K562 (cell line): ENCODE results near the gene HTR1A. TPM values are rescaled to one million over a fixed set of nuclear protein-coding genes. Genes with fewer than 3 reads are reported as not detected.

Source experiments
- ATAC-seq: fragments of 200-7000 bp; cut with Tn5 transposase; 3 replicates; pipeline ENCODE4 v1.9.1; 2020; ENCODE audit warnings: moderate library complexity
- BruUV-seq: library from RNA; stranded (reverse); fragments of 400-500 nt; replicated peaks from 2 replicates; lab custom pipeline; 2021; lab: Mats Ljungman, UMichigan
- CTCF ChIA-PET: fragments of 300-600 bp; formaldehyde crosslinking; extraction: SDS; loops from one replicate; lab custom pipeline; 2021; ENCODE audit warnings: low intra/inter-chr PET ratio; lab: Yijun Ruan, JAX
- POLR2A ChIA-PET: fragments of 300-600, 350-650 bp; sonication (Branson Sonifier 250); formaldehyde crosslinking; extraction: SDS; loops from one replicate; lab custom pipeline; 2021; ENCODE audit warnings: antibody characterized with exemption, inconsistent platforms; lab: Yijun Ruan, JAX
- DNase-seq, 4 experiments: peaks; one replicate each; pipeline versions ENCODE4 v3.0.0 to v3.0.0-alpha.2; 2011 to 2018; ENCODE audit warnings: low spot score in 3 of 4, mixed read lengths in 3 of 4; ENCODE audit errors: extremely low read depth in 1 of 4
- FAIRE-seq: peaks from 2 replicates; lab custom pipeline; 2011; peaks lifted over from hg19 to GRCh38; lab: Jason Lieb, UNC
- H2AFZ ChIP-seq: 2 replicates; pipeline ENCODE4 v1.6.0; 2011; ENCODE audit warnings: low read depth, low read length, control low read depth, inconsistent platforms
- H3K27ac ChIP-seq: fragments of 200-600 bp; 3 replicates; pipeline ENCODE4 v1.8.0; 2011; ENCODE audit warnings: low read depth, mild to moderate bottlenecking, control low read depth, inconsistent platforms, low read length, moderate library complexity, mixed read lengths; ENCODE audit errors: extremely low read depth
- H3K27me3 ChIP-seq, 2 experiments: fragments of 300-600 bp in 1 of 2; 2 replicates in 1 of 2; 3 replicates in 1 of 2; pipeline versions ENCODE4 v1.6.0 to v1.8.0; 2011; ENCODE audit warnings: inconsistent platforms in 2 of 2, low read length in 2 of 2, mild to moderate bottlenecking in 1 of 2, mixed read lengths in 1 of 2, moderate library complexity in 1 of 2; ENCODE audit not compliant: control insufficient read depth in 2 of 2, insufficient read depth in 2 of 2
- H3K36me3 ChIP-seq: fragments of 300-600 bp; 3 replicates; pipeline ENCODE4 v1.8.0; 2011; ENCODE audit warnings: mild to moderate bottlenecking, low read length, inconsistent platforms; ENCODE audit not compliant: control insufficient read depth, insufficient read depth
- H3K4me1 ChIP-seq, 2 experiments: fragments of 200-600 bp in 1 of 2; replicated peaks in 1 of 2; 2 replicates in 1 of 2; 3 replicates in 1 of 2; pipeline versions ENCODE4 v1.5.1 to v1.8.0; 2011; ENCODE audit warnings: inconsistent platforms in 2 of 2, low read length in 2 of 2, mild to moderate bottlenecking in 1 of 2, mixed read lengths in 1 of 2, moderate library complexity in 1 of 2; ENCODE audit not compliant: control insufficient read depth in 2 of 2, insufficient read depth in 2 of 2
- H3K4me2 ChIP-seq: 2 replicates; pipeline ENCODE4 v1.6.1; 2011; ENCODE audit warnings: low read length, control low read depth, inconsistent platforms, mixed read lengths; ENCODE audit not compliant: insufficient read depth
- H3K4me3 ChIP-seq: fragments of 200-600 bp; sonication (generic), shearing (Covaris generic); 2 replicates; pipeline ENCODE4 v1.5.1; 2016; ENCODE audit warnings: control low read depth, inconsistent platforms
- H3K79me2 ChIP-seq: fragments of 200-600 bp; 3 replicates; pipeline ENCODE4 v1.8.0; 2011; ENCODE audit warnings: low read length, inconsistent platforms; ENCODE audit not compliant: control insufficient read depth, insufficient read depth
- H3K9ac ChIP-seq, 2 experiments: 2 replicates each; pipeline versions ENCODE4 v1.6.0 to v1.6.1; 2011; ENCODE audit warnings: low read depth in 2 of 2, low read length in 2 of 2, control low read depth in 1 of 2, inconsistent platforms in 1 of 2, mild to moderate bottlenecking in 1 of 2, mixed read lengths in 1 of 2; ENCODE audit not compliant: insufficient read depth in 1 of 2
- H3K9me1 ChIP-seq: one replicate; pipeline ENCODE4 v1.6.0; 2011; ENCODE audit warnings: inconsistent platforms, mild to moderate bottlenecking, low read length, moderate library complexity; ENCODE audit not compliant: control insufficient read depth, insufficient read depth
- H3K9me3 ChIP-seq: replicated peaks from 2 replicates; pipeline ENCODE4 v1.5.1; 2011; ENCODE audit warnings: low read depth, low read length, inconsistent platforms; ENCODE audit not compliant: control insufficient read depth, insufficient read depth
- H4K20me1 ChIP-seq: replicated peaks from 2 replicates; pipeline ENCODE4 v1.6.1; 2011; ENCODE audit warnings: low read length, inconsistent platforms, mixed read lengths; ENCODE audit not compliant: control insufficient read depth, insufficient read depth
- HCFC1 ChIP-seq: IDR thresholded peaks from 2 replicates; pipeline ENCODE4 v1.6.1; 2012; ENCODE audit warnings: low read depth, low read length, improper control_type of control experiment
- HOXB6 ChIP-seq: fragments of 250-450 bp; sonication (Bioruptor Pico); IDR thresholded peaks from 2 replicates; pipeline ENCODE4 v1.5.1; 2022; ENCODE audit warnings: mild to moderate bottlenecking, borderline replicate concordance
- RB1 ChIP-seq: fragments of 450-650 bp; IDR thresholded peaks from 2 replicates; pipeline ENCODE4 v1.6.1; 2017; ENCODE audit warnings: low read depth, mild to moderate bottlenecking
- TRIM28 ChIP-seq: fragments of 450-650 bp; IDR thresholded peaks from 2 replicates; pipeline ENCODE4 v1.6.1; 2017
- YY1 ChIP-seq, 3 experiments: IDR thresholded peaks; 2 replicates each; pipeline ENCODE4 v1.6.1; 2011; ENCODE audit warnings: low read length in 2 of 3, mild to moderate bottlenecking in 2 of 3, moderate library complexity in 2 of 3, borderline replicate concordance in 1 of 3, control low read depth in 1 of 3, low read depth in 1 of 3; ENCODE audit not compliant: insufficient read depth in 3 of 3, insufficient replicate concordance in 2 of 3, control insufficient read depth in 1 of 3, insufficient read length in 1 of 3; ENCODE audit errors: extremely low read depth in 1 of 3
- ZFPM2 ChIP-seq: fragments of 250-450 bp; sonication (Bioruptor Pico); IDR thresholded peaks from 2 replicates; pipeline ENCODE4 v1.5.1; 2022; ENCODE audit warnings: mild to moderate bottlenecking
- ZNF24 ChIP-seq: fragments of 450-650 bp; IDR thresholded peaks from 2 replicates; pipeline ENCODE4 v1.6.1; 2016
- WGBS: fragments of 100-300 bp; shearing (Covaris generic); methylation state at CpG from one replicate; pipeline ENCODE4 v1.1.6; 2016; ENCODE audit warnings: low coverage, mixed read lengths; ENCODE audit not compliant: insufficient coverage; ENCODE audit errors: missing lambda C conversion rate; 5-methylcytosine and 5-hydroxymethylcytosine counted together
- in situ Hi-C: fragments of 300-500 bp; cut with MboI; formaldehyde crosslinking; loops from 4 replicates; pipeline ENCODE4 v1.15.0; 2018; ENCODE audit warnings: inconsistent platforms, mixed read lengths
- intact Hi-C: fragments of 100-400 bp; cut with micrococcal nuclease; formaldehyde crosslinking; loops from 2 replicates; pipeline ENCODE4 v1.14.2; 2022
- polyA plus RNA-seq, 8 experiments: library from polyadenylated mRNA; depleted of rRNA in 4 of 8; stranded (reverse) in 5 of 8; unstranded in 3 of 8; fragments of >200 nt; fragmentation: Nextera tagmentation in 2 of 8; fragmentation: Illumina TruSeq in 1 of 8; extraction: Ambion mirVana in 2 of 8; extraction: Trizol in 1 of 8; gene quantifications; 2 replicates each; pipeline versions ENCODE4 v1.2.1 to v1.2.3, GENCODE V29; 2011 to 2014; ENCODE audit warnings: inconsistent platforms in 1 of 8, missing spikeins in 1 of 8
- total RNA-seq, 7 experiments: library from RNA; depleted of rRNA in 6 of 7; stranded (reverse); fragments of >200 nt in 6 of 7; fragmentation: Illumina TruSeq in 2 of 7; extraction: Trizol in 2 of 7; gene quantifications; 2 replicates each; pipeline versions ENCODE4 v1.2.1 to v1.2.3, GENCODE V29; 2011 to 2021; ENCODE audit warnings: low replicate concordance in 1 of 7

The HTR1A gene
- total and polyA plus RNA-seq, 9 of the 15 experiments (the other 6 are each of a cell fraction or from before 2014, with no cell fraction given) = not detected

GRCh38 chr5:63911871-63912270, 50.4 kb downstream of the HTR1A start:
- Histone ChIP-seq H3K9ac (no peak overlapping the region), H3K36me3 (no peaks in the 10 kb centered on the region), H3K27ac (no peak overlapping the region), H4K20me1 (no peaks in the 10 kb centered on the region), H3K9me3 (no peaks in the 10 kb centered on the region; the same call in 1 of the 2 replicates), H3K9me1 (no peaks in the 10 kb centered on the region), H2AFZ (no peak overlapping the region), H3K27me3 (no peaks in the 10 kb centered on the region), H3K79me2 (no peaks in the 10 kb centered on the region), H3K4me2 (no peak overlapping the region), H3K4me3 (no peak overlapping the region), H3K4me1 (no peaks in the 10 kb centered on the region)
- intact Hi-C loops = no loop called here
- ChIA-PET CTCF (no interaction called here), POLR2A (no interaction called here)
- TF ChIP-seq HCFC1 = no peak
- TF ChIP-seq YY1 (IDR thresholded peaks at IDR 0.05; ENCODE audit: borderline replicate concordance in 1 of 3, control insufficient read depth in 1 of 3, extremely low read depth in 1 of 3, insufficient read depth in 3 of 3, insufficient read length in 1 of 3, insufficient replicate concordance in 2 of 3, low read depth in 1 of 3, low read length in 2 of 3) = no peak
- no peak for TF ChIP-seq TRIM28
- no peak for TF ChIP-seq RB1
- TF ChIP-seq HOXB6 (CRISPR knock-in tag) = no peak
- TF ChIP-seq ZFPM2 (CRISPR knock-in tag) = no peak
- no peak for TF ChIP-seq ZNF24
- DNase-seq (no peak), ATAC-seq (no peak), FAIRE-seq (no peak)
- 22% methylated on average over 1 of the region's 1 CpG for WGBS
- no TSS peak for BruUV-seq
- in situ Hi-C loops = no loop called here

Other genes starting within 250 kb of the HTR1A start
- gene RNF180, start 203.4 kb upstream of the HTR1A start, total RNA-seq (2014; rRNA removed) = 0.05 TPM in 1 of 2 replicates, not detected in the other
- gene RNF180, start 203.4 kb upstream of the HTR1A start, total RNA-seq (2014; rRNA removed; fragmentation: Illumina TruSeq; extraction: Trizol) = not detected in 2 replicates
- gene RNF180, start 203.4 kb upstream of the HTR1A start, total RNA-seq (2015; rRNA removed; fragmentation: Illumina TruSeq; extraction: Trizol) = not detected in 2 replicates
- not detected in 2 replicates for gene RNF180, start 203.4 kb upstream of the HTR1A start, total RNA-seq (2021)
- gene RNF180, start 203.4 kb upstream of the HTR1A start, polyA plus RNA-seq (2011; rRNA removed) = not detected in 2 replicates
- not detected in 2 replicates for gene RNF180, start 203.4 kb upstream of the HTR1A start, polyA plus RNA-seq (2014; fragmentation: Illumina TruSeq; extraction: Trizol)
- gene RNF180, start 203.4 kb upstream of the HTR1A start, polyA plus RNA-seq (2014; fragmentation: Nextera tagmentation; extraction: Ambion mirVana) = not detected
- not detected in 2 replicates for gene RNF180, start 203.4 kb upstream of the HTR1A start, polyA plus RNA-seq (2014; rRNA removed)